OCI-LY1 (cell line): ENCODE results near the gene PAPOLB.

Experiments used
- H2AFZ ChIP-seq: fragments of 200-600 bp; sonication (generic), shearing (Covaris generic); 2 replicates; pipeline ENCODE4 v1.6.0; 2014; ENCODE audit warnings: antibody characterized with exemption, mild to moderate bottlenecking, low read length
- H3F3A ChIP-seq: fragments of 200-600 bp; sonication (generic), shearing (Covaris generic); 2 replicates; pipeline ENCODE4 v1.6.0; 2014; ENCODE audit warnings: mild to moderate bottlenecking, antibody characterized with exemption, low read length, moderate library complexity; ENCODE audit not compliant: insufficient read depth
- H3K27ac ChIP-seq: fragments of 200-600 bp; sonication (generic); 2 replicates; pipeline ENCODE4 v1.5.1; 2014; ENCODE audit warnings: low read length, mixed run types, mild to moderate bottlenecking, low read depth; ENCODE audit not compliant: poor library complexity, severe bottlenecking
- H3K27me3 ChIP-seq: fragments of 200-600 bp; sonication (generic); 2 replicates; pipeline ENCODE4 v1.6.0; 2014; ENCODE audit warnings: antibody characterized with exemption, mild to moderate bottlenecking, low read length, moderate library complexity; ENCODE audit not compliant: insufficient read depth
- H3K36me3 ChIP-seq: fragments of 200-600 bp; sonication (generic); 2 replicates; pipeline ENCODE4 v1.6.1; 2014; ENCODE audit warnings: mild to moderate bottlenecking, antibody characterized with exemption, low read length, moderate library complexity, mixed read lengths; ENCODE audit not compliant: insufficient read depth
- H3K4me1 ChIP-seq: fragments of 200-600 bp; sonication (generic); 2 replicates; pipeline ENCODE4 v1.5.1; 2014; ENCODE audit warnings: mild to moderate bottlenecking, low read length, moderate library complexity; ENCODE audit not compliant: insufficient read depth, severe bottlenecking
- H3K4me2 ChIP-seq: fragments of 200-600 bp; sonication (generic), shearing (Covaris generic); 2 replicates; pipeline ENCODE4 v1.6.1; 2014; ENCODE audit warnings: low read length
- H3K4me3 ChIP-seq: fragments of 200-600 bp; sonication (generic); 2 replicates; pipeline ENCODE4 v1.5.1; 2014; ENCODE audit warnings: low read length, low read depth, mild to moderate bottlenecking, mixed read lengths; ENCODE audit not compliant: poor library complexity, severe bottlenecking
- H3K79me2 ChIP-seq: fragments of 200-600 bp; shearing (Covaris generic); 2 replicates; pipeline ENCODE4 v1.6.1; 2016; ENCODE audit warnings: mixed run types, low read length, mixed read lengths; ENCODE audit not compliant: insufficient read depth
- H3K9ac ChIP-seq: fragments of 200-600 bp; sonication (generic), shearing (Covaris generic); 2 replicates; pipeline ENCODE4 v1.6.1; 2014; ENCODE audit warnings: mild to moderate bottlenecking, low read length, mixed read lengths
- H3K9me2 ChIP-seq: fragments of 200-600 bp; sonication (generic), shearing (Covaris generic); 2 replicates; pipeline ENCODE4 v1.6.1; 2014; ENCODE audit warnings: low read depth, mild to moderate bottlenecking, low read length, mixed read lengths
- H3K9me3 ChIP-seq: fragments of 200-600 bp; shearing (Covaris generic); 2 replicates; pipeline ENCODE4 v1.6.1; 2014; ENCODE audit warnings: low read length, mixed read lengths
- H4K20me1 ChIP-seq: fragments of 200-600 bp; sonication (generic), shearing (Covaris generic); 2 replicates; pipeline ENCODE4 v1.6.0; 2016; ENCODE audit warnings: mild to moderate bottlenecking, low read length; ENCODE audit not compliant: insufficient read depth
- CTCF ChIP-seq: fragments of 200-600 bp; sonication (generic), shearing (Covaris generic); IDR thresholded peaks from 2 replicates; pipeline ENCODE4 v1.5.1; 2017; ENCODE audit warnings: mild to moderate bottlenecking, antibody characterized with exemption, low read length, moderate library complexity, mixed read lengths
- EZH2 ChIP-seq: fragments of 200-600 bp; sonication (generic), shearing (Covaris generic); IDR thresholded peaks from 2 replicates; pipeline ENCODE4 v1.8.0; 2017; ENCODE audit warnings: borderline replicate concordance, mixed run types, mild to moderate bottlenecking, antibody characterized with exemption, low read length, moderate library complexity, mixed read lengths

PAPOLB gene

GRCh38 chr7:4882169-4883032, 20.6 kb upstream of the PAPOLB start:
- Histone ChIP-seq H3K9ac (no peak overlapping the region), H3F3A (no peaks in the 10 kb centered on the region), H3K27me3 (no peaks in the 10 kb centered on the region), H3K79me2 (no peaks in the 10 kb centered on the region), H3K4me1 (no peaks in the 10 kb centered on the region), H3K9me2 (no peaks in the 10 kb centered on the region), H2AFZ (no peak overlapping the region), H3K27ac (no peak overlapping the region), H3K36me3 (no peaks in the 10 kb centered on the region), H3K9me3 (no peaks in the 10 kb centered on the region), H3K4me2 (no peak overlapping the region), H4K20me1 (no peaks in the 10 kb centered on the region), H3K4me3 (no peak overlapping the region)
- TF ChIP-seq CTCF, result no peak

- no peak overlapping the region for H3K4me3 ChIP-seq
- H3K79me2 ChIP-seq, result no peaks in the 10 kb centered on the region
- no peaks in the 10 kb centered on the region for H3F3A ChIP-seq
- no peaks in the 10 kb centered on the region for H3K9me3 ChIP-seq
- H3K4me2 ChIP-seq, result no peak overlapping the region
- H3K36me3 ChIP-seq, result no peaks in the 10 kb centered on the region
- no peaks in the 10 kb centered on the region for H3K27me3 ChIP-seq
- H3K4me1 ChIP-seq, result no peaks in the 10 kb centered on the region
- H4K20me1 ChIP-seq, result no peaks in the 10 kb centered on the region
- no peaks in the 10 kb centered on the region for H3K9me2 ChIP-seq
- H3K27ac ChIP-seq, result no peak overlapping the region
- TF ChIP-seq EZH2 (no peak), CTCF (no peak)
- no peak overlapping the region for H2AFZ ChIP-seq
- no peak overlapping the region for H3K9ac ChIP-seq
Measured at GRCh38 chr7:4880218-4880617, 18.4 kb upstream of the PAPOLB start.

GRCh38 chr7:4879396-4880081, 17.7 kb upstream of the PAPOLB start:
- no peaks in the 10 kb centered on the region for H3K9me3 ChIP-seq
- no peak overlapping the region for H3K4me3 ChIP-seq
- H3K36me3 ChIP-seq, result no peaks in the 10 kb centered on the region
- no peaks in the 10 kb centered on the region for H4K20me1 ChIP-seq
- no peaks in the 10 kb centered on the region for H3F3A ChIP-seq
- no peaks in the 10 kb centered on the region for H3K27me3 ChIP-seq
- H2AFZ ChIP-seq, result no peak overlapping the region
- H3K27ac ChIP-seq, result no peak overlapping the region
- H3K9me2 ChIP-seq, result no peaks in the 10 kb centered on the region
- H3K4me1 ChIP-seq, result no peaks in the 10 kb centered on the region
- no peak overlapping the region for H3K4me2 ChIP-seq
- no peak overlapping the region for H3K9ac ChIP-seq
- H3K79me2 ChIP-seq, result no peaks in the 10 kb centered on the region
- TF ChIP-seq CTCF (no peak), EZH2 (no peak)
